ENCODE results near the gene MBOAT2.

Gene MBOAT2

DNA sequence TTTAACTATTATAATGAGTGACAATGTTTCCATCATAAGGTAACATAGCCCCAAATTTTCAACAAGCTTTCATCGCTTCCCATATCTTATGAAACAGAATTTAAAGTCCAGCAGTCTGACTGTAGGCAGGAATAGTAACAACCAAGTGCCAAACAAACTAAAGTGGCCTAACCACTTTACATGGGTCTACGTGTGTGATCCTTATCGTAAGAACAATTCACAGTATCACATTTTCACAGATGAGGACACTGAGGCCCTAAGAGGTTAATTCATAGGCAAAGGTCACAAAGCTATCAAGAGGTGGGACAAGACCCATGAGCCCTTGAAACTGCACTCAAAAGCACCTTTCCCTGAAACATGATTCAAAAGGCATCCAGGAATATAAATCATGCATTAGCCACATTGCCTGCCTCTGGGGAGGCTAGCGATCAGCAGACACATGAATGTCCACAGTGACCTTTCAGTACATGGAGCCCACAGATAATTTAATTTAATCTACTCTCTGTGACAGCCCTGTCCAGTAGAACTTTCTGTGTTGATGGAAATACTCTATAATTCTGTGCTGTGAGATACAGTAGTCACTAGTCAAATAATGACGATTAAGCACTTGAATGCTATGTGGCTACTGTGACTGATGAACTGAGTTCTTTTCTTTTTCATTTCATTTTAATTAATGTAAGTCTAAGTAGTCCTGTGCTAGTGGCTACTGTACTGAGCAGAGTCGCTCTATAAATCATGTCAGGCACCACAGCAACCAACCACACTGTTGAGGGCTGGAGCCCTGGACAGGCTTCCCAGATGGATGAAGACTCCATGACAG is 196.4 kb downstream of the MBOAT2 start:
- Histone ChIP-seq H3K9me3 (replicated peaks in 1 of 2; ENCODE audit: control insufficient read depth in 2 of 2, insufficient read depth in 1 of 2, low read depth in 1 of 2, low read length in 2 of 2) (peaks cover 0 to 2% of the 10 kb centered on the region in 2 donors), H4K8ac (ENCODE audit: low read depth, low read length) (no peak overlapping the region), H3K4me2 (ENCODE audit: insufficient read depth, low read length, poor library complexity, severe bottlenecking) (no peak overlapping the region), H2AFZ (ENCODE audit: low read length) (no peak overlapping the region), H3K18ac (ENCODE audit: low read length) (no peak overlapping the region), H4K91ac (ENCODE audit: low read depth, low read length, poor library complexity) (no peak overlapping the region), H2BK5ac (ENCODE audit: low read length) (no peak overlapping the region), H3K27ac (replicated peaks; ENCODE audit: low read length) (no peak overlapping the region), H2AK5ac (ENCODE audit: low read depth, low read length) (no peak overlapping the region), H3K4me1 (ENCODE audit: control insufficient read depth in 2 of 2, insufficient read depth in 1 of 2, low read depth in 1 of 2, low read length in 2 of 2) (peaks cover 0 to 1% of the 10 kb centered on the region in 2 donors), H3K36me3 (replicated peaks in 1 of 2; ENCODE audit: control insufficient read depth in 2 of 2, insufficient read depth in 2 of 2, low read length in 2 of 2) (peaks cover 18 to 89% of the 10 kb centered on the region in 2 donors), H3K9ac (ENCODE audit: low read depth, low read length, poor library complexity) (no peak overlapping the region), H2BK15ac (ENCODE audit: low read length) (no peak overlapping the region), H2BK12ac (ENCODE audit: low read length) (no peak overlapping the region), H3K23ac (ENCODE audit: low read depth, low read length, poor library complexity) (no peak overlapping the region), H3K4ac (ENCODE audit: low read length) (no peak overlapping the region), H3K14ac (ENCODE audit: low read length) (no peak overlapping the region), H3K79me1 (ENCODE audit: low read depth, low read length) (no peaks in the 10 kb centered on the region), H3K4me3 (ENCODE audit: low read length in 2 of 2) (no peak overlapping the region), H3K27me3 (ENCODE audit: control insufficient read depth in 3 of 3, insufficient read depth in 3 of 3, low read depth in 1 of 3, low read length in 3 of 3) (no peaks in the 10 kb centered on the region), H2BK120ac (ENCODE audit: low read depth, low read length) (no peak overlapping the region)
- DNase-seq (ENCODE audit: low spot score): no peak
- no CpG with 5 or more reads among the region's 6 CpGs for WGBS, 2 donors (ENCODE audit: extremely low coverage in 2 of 2, insufficient read length in 2 of 2, insufficient replicate concordance in 1 of 2)

DNA sequence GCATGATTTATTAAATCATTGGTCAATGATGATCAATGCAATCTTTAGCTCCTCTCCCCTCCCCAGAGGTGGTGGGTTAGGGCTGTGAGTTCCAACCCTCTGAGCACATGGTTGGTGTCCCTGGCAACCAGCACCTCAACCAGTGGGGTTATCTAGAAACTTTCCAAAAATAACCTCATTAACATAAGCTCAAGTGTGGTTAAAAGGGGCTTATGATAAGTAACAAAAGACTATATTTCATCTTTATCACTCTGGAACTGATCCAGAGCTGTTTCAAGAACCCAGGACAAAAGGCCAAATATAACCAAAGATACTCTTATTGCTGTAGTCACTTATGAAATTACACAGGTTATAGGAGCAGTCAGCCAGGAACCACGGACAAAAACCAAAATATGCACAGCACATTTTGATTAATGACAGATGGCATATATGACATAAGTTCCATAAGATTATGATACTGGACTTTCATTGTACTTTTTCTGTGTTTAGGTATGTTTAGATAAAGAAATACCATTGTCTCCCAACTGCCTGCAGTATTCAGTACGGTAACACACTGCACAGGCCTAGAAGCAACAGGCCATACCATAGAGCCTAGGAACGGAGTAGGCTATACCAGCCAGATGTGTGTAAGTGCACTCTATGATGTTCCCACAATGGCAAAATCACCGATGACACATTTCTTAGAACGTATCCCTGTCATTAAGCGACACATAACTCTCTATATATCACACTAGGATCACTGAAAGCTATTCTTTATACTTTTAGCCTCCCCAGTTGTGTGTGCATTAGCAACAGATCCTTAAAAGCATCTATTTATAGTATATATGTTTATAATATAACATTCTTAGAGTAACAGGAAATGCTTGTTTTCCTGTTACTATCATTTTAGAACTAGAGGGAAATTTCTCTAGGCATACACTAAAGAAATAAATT is 197.9 kb downstream of the MBOAT2 start:
- WGBS, 2 donors (ENCODE audit: extremely low coverage in 2 of 2, insufficient read length in 2 of 2, insufficient replicate concordance in 1 of 2): no CpG with 5 or more reads among the region's 6 CpGs
- Histone ChIP-seq H3K27me3 (ENCODE audit: control insufficient read depth in 3 of 3, insufficient read depth in 3 of 3, low read depth in 1 of 3, low read length in 3 of 3) (no peaks in the 10 kb centered on the region), H3K9ac (ENCODE audit: low read depth, low read length, poor library complexity) (no peak overlapping the region), H3K79me1 (ENCODE audit: low read depth, low read length) (no peaks in the 10 kb centered on the region), H2BK15ac (ENCODE audit: low read length) (no peak overlapping the region), H2BK5ac (ENCODE audit: low read length) (no peak overlapping the region), H3K36me3 (replicated peaks in 1 of 2; ENCODE audit: control insufficient read depth in 2 of 2, insufficient read depth in 2 of 2, low read length in 2 of 2) (peaks cover 16 to 89% of the 10 kb centered on the region in 2 donors), H2AFZ (ENCODE audit: low read length) (no peak overlapping the region), H3K4me1 (ENCODE audit: control insufficient read depth in 2 of 2, insufficient read depth in 1 of 2, low read depth in 1 of 2, low read length in 2 of 2) (peaks cover 0 to 1% of the 10 kb centered on the region in 2 donors), H2BK12ac (ENCODE audit: low read length) (no peak overlapping the region), H3K14ac (ENCODE audit: low read length) (no peak overlapping the region), H4K8ac (ENCODE audit: low read depth, low read length) (no peak overlapping the region), H3K9me3 (replicated peaks in 1 of 2; ENCODE audit: control insufficient read depth in 2 of 2, insufficient read depth in 1 of 2, low read depth in 1 of 2, low read length in 2 of 2) (peaks cover 0 to 2% of the 10 kb centered on the region in 2 donors), H3K18ac (ENCODE audit: low read length) (no peak overlapping the region), H2AK5ac (ENCODE audit: low read depth, low read length) (no peak overlapping the region), H3K4me2 (ENCODE audit: insufficient read depth, low read length, poor library complexity, severe bottlenecking) (no peak overlapping the region), H3K4ac (ENCODE audit: low read length) (no peak overlapping the region), H3K23ac (ENCODE audit: low read depth, low read length, poor library complexity) (no peak overlapping the region), H3K27ac (replicated peaks; ENCODE audit: low read length) (no peak overlapping the region), H3K4me3 (ENCODE audit: low read length in 2 of 2) (no peak overlapping the region), H2BK120ac (ENCODE audit: low read depth, low read length) (no peak overlapping the region), H4K91ac (ENCODE audit: low read depth, low read length, poor library complexity) (no peak overlapping the region)
- DNase-seq (ENCODE audit: low spot score): no peak

DNA sequence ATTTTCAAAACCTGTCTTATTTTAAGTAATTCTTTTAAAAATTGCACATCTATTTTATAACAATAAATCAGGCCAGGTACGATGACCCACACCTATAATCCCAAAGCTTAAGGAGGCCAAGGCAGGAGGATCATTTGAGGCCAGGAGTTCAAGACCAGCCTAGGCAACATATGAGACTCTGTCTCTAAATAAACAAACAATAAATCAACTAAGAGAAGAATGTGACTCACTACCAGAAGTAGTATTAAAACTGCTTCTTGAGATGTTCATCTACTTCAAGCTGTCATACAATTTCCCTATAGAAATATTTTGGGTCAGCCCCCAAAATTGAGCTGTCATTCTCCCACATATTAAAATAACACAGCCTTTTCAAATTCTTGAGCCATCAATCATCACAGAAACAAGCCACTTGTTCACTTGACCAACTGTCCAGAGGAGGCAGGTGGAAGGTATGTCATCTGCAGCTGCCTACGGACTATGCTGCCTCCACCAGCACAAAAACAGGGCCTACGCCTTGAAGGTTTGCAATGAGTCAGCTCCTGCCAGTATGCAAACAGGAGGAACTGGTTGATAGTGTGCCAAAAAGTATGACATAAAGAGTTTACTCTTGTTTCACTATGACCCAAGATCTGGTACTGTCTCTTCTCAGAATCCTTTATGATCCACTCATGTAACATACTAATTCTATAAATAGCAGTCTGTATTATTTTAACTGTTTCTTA is 199.7 kb downstream of the MBOAT2 start:
- DNase-seq (ENCODE audit: low spot score): no peak
- Histone ChIP-seq H2AFZ (ENCODE audit: low read length) (no peak overlapping the region), H3K36me3 (replicated peaks in 1 of 2; ENCODE audit: control insufficient read depth in 2 of 2, insufficient read depth in 2 of 2, low read length in 2 of 2) (peaks cover 11 to 96% of the 10 kb centered on the region in 2 donors), H3K9me3 (replicated peaks in 1 of 2; ENCODE audit: control insufficient read depth in 2 of 2, insufficient read depth in 1 of 2, low read depth in 1 of 2, low read length in 2 of 2) (no peaks in the 10 kb centered on the region), H3K4me2 (ENCODE audit: insufficient read depth, low read length, poor library complexity, severe bottlenecking) (no peak overlapping the region), H2AK5ac (ENCODE audit: low read depth, low read length) (no peak overlapping the region), H2BK12ac (ENCODE audit: low read length) (no peak overlapping the region), H3K4me1 (ENCODE audit: control insufficient read depth in 2 of 2, insufficient read depth in 1 of 2, low read depth in 1 of 2, low read length in 2 of 2) (no peaks in the 10 kb centered on the region), H2BK5ac (ENCODE audit: low read length) (no peak overlapping the region), H3K18ac (ENCODE audit: low read length) (no peak overlapping the region), H3K79me1 (ENCODE audit: low read depth, low read length) (no peaks in the 10 kb centered on the region), H3K23ac (ENCODE audit: low read depth, low read length, poor library complexity) (no peak overlapping the region), H4K91ac (ENCODE audit: low read depth, low read length, poor library complexity) (no peak overlapping the region), H2BK120ac (ENCODE audit: low read depth, low read length) (no peak overlapping the region), H4K8ac (ENCODE audit: low read depth, low read length) (no peak overlapping the region), H3K4ac (ENCODE audit: low read length) (no peak overlapping the region), H2BK15ac (ENCODE audit: low read length) (no peak overlapping the region), H3K4me3 (ENCODE audit: low read length in 2 of 2) (no peak overlapping the region), H3K9ac (ENCODE audit: low read depth, low read length, poor library complexity) (no peak overlapping the region), H3K14ac (ENCODE audit: low read length) (no peak overlapping the region), H3K27ac (replicated peaks; ENCODE audit: low read length) (no peak overlapping the region), H3K27me3 (ENCODE audit: control insufficient read depth in 3 of 3, insufficient read depth in 3 of 3, low read depth in 1 of 3, low read length in 3 of 3) (no peaks in the 10 kb centered on the region)
- WGBS, 2 donors (ENCODE audit: extremely low coverage in 2 of 2, insufficient read length in 2 of 2, insufficient replicate concordance in 1 of 2): no CpG with 5 or more reads among the region's 3 CpGs

All from neuronal stem cell (in vitro differentiated cells).